H1 (cell line): ENCODE measurements around the gene PGLYRP1. TPM values are rescaled to one million over a fixed set of nuclear protein-coding genes. Genes with fewer than 3 reads are reported as not detected.

Experiments
- CTCF ChIA-PET: fragments of 300-600 bp; sonication (Branson Sonifier 250); formaldehyde crosslinking; loops from one replicate; lab custom pipeline; 2021; ENCODE audit not compliant: partially characterized antibody; lab: Charles Lee
- POLR2A ChIA-PET: fragments of 300-600 bp; sonication (Branson Sonifier 250); formaldehyde crosslinking; loops from one replicate; lab custom pipeline; 2021; ENCODE audit warnings: inconsistent platforms; ENCODE audit not compliant: partially characterized antibody; lab: Charles Lee
- DNase-seq, 2 experiments: peaks; one replicate each; pipeline versions ENCODE4 v3.0.0 to v3.0.0-alpha.2; 2010 to 2022; ENCODE audit warnings: low spot score in 2 of 2, low read depth in 1 of 2, mixed read lengths in 1 of 2
- FAIRE-seq: peaks from 2 replicates; lab custom pipeline; 2011; peaks lifted over from hg19 to GRCh38; lab: Jason Lieb, UNC
- H2AFZ ChIP-seq: 2 replicates; pipeline ENCODE4 v1.8.1; 2012; ENCODE audit warnings: low read length, inconsistent platforms
- H2AK5ac ChIP-seq: 2 replicates; pipeline ENCODE4 v1.6.1; 2013; ENCODE audit warnings: low read depth, low read length
- H2BK120ac ChIP-seq: replicated peaks from 2 replicates; pipeline ENCODE3; 2013; ENCODE audit warnings: low read depth, low read length, inconsistent platforms
- H2BK12ac ChIP-seq: 2 replicates; pipeline ENCODE4 v1.6.1; 2013; ENCODE audit warnings: low read depth, low read length
- H2BK15ac ChIP-seq: 2 replicates; pipeline ENCODE4 v1.6.1; 2013; ENCODE audit warnings: low read length
- H2BK20ac ChIP-seq: 2 replicates; pipeline ENCODE4 v1.6.1; 2013; ENCODE audit warnings: low read length
- H2BK5ac ChIP-seq: 2 replicates; pipeline ENCODE4 v1.6.1; 2013; ENCODE audit warnings: low read depth, low read length
- H3K14ac ChIP-seq: 2 replicates; pipeline ENCODE4 v1.6.1; 2013; ENCODE audit warnings: inconsistent platforms; ENCODE audit not compliant: insufficient read length
- H3K18ac ChIP-seq: 2 replicates; pipeline ENCODE4 v1.6.1; 2013; ENCODE audit warnings: low read length; ENCODE audit errors: extremely low read depth
- H3K23ac ChIP-seq: 2 replicates; pipeline ENCODE4 v1.6.1; 2013; ENCODE audit warnings: inconsistent platforms; ENCODE audit not compliant: insufficient read length
- H3K23me2 ChIP-seq: 2 replicates; pipeline ENCODE4 v1.6.1; 2013; ENCODE audit warnings: low read depth, low read length
- H3K27ac ChIP-seq: 2 replicates; pipeline ENCODE4 v1.6.1; 2011; ENCODE audit warnings: low read depth, low read length, inconsistent platforms
- H3K27me3 ChIP-seq, 4 experiments: replicated peaks in 1 of 4; 1 replicate in 1 of 4; 2 replicates in 3 of 4; pipeline versions ENCODE4 v1.6.1 to v1.8.1; 2011 to 2013; ENCODE audit warnings: low read length in 3 of 4, mild to moderate bottlenecking in 3 of 4, inconsistent platforms in 2 of 4, mixed read lengths in 2 of 4, moderate library complexity in 1 of 4; ENCODE audit not compliant: control insufficient read depth in 3 of 4, insufficient read depth in 3 of 4; ENCODE audit errors: extremely low read depth in 1 of 4
- H3K36me3 ChIP-seq, 4 experiments: 2 replicates each; pipeline versions ENCODE4 v1.6.1 to v1.8.1; 2011 to 2013; ENCODE audit warnings: mild to moderate bottlenecking in 4 of 4, low read length in 3 of 4, moderate library complexity in 2 of 4, control low read depth in 1 of 4, inconsistent platforms in 1 of 4; ENCODE audit not compliant: insufficient read depth in 4 of 4, control insufficient read depth in 2 of 4
- H3K4ac ChIP-seq: replicated peaks from 2 replicates; pipeline ENCODE3; 2013; ENCODE audit warnings: low read length, low read depth, mixed read lengths, inconsistent platforms; ENCODE audit not compliant: insufficient read length
- H3K4me1 ChIP-seq, 4 experiments: replicated peaks in 1 of 4; 1 replicate in 1 of 4; 2 replicates in 3 of 4; pipeline versions ENCODE4 v1.6.1 to v1.8.1; 2011 to 2013; ENCODE audit warnings: low read length in 3 of 4, inconsistent platforms in 2 of 4, mixed read lengths in 1 of 4; ENCODE audit not compliant: insufficient read depth in 4 of 4, control insufficient read depth in 3 of 4
- H3K4me2 ChIP-seq, 2 experiments: 2 replicates each; pipeline versions ENCODE4 v1.6.1 to v1.8.1; 2011 to 2013; ENCODE audit warnings: low read depth in 2 of 2, low read length in 2 of 2, control low read depth in 1 of 2, inconsistent platforms in 1 of 2, mild to moderate bottlenecking in 1 of 2; ENCODE audit not compliant: insufficient read depth in 1 of 2
- H3K4me3 ChIP-seq, 4 experiments: fragments of 200-600, 300-600 bp in 1 of 4; sonication (generic), shearing (Covaris generic), sonication (Bioruptor Twin) in 1 of 4; 2 replicates each; pipeline versions ENCODE4 v1.5.1 to v1.8.1; 2011 to 2016; ENCODE audit warnings: low read length in 4 of 4, low read depth in 3 of 4, control low read depth in 2 of 4, inconsistent platforms in 2 of 4, mild to moderate bottlenecking in 2 of 4, mixed read lengths in 1 of 4, moderate library complexity in 1 of 4; ENCODE audit not compliant: insufficient read depth in 2 of 4; ENCODE audit errors: extremely low read depth in 1 of 4
- H3K56ac ChIP-seq: replicated peaks from 2 replicates; pipeline ENCODE3; 2013; ENCODE audit warnings: low read depth, mild to moderate bottlenecking, mixed read lengths, low read length, inconsistent platforms; ENCODE audit not compliant: insufficient read length
- H3K79me1 ChIP-seq: 2 replicates; pipeline ENCODE4 v1.6.1; 2013; ENCODE audit warnings: low read depth, low read length, control low read depth
- H3K79me2 ChIP-seq, 2 experiments: 2 replicates each; pipeline versions ENCODE4 v1.6.1 to v1.8.1; 2012 to 2013; ENCODE audit warnings: low read length in 2 of 2, mild to moderate bottlenecking in 2 of 2, inconsistent platforms in 1 of 2; ENCODE audit not compliant: insufficient read depth in 2 of 2, control insufficient read depth in 1 of 2
- H3K9ac ChIP-seq, 4 experiments: replicated peaks in 1 of 4; 1 replicate in 1 of 4; 2 replicates in 3 of 4; pipeline versions ENCODE4 v1.6.1 to v1.8.1; 2011 to 2013; ENCODE audit warnings: low read depth in 3 of 4, low read length in 3 of 4, control low read depth in 2 of 4, mild to moderate bottlenecking in 2 of 4, moderate library complexity in 2 of 4, inconsistent platforms in 1 of 4; ENCODE audit errors: extremely low read depth in 1 of 4
- H3K9me3 ChIP-seq, 2 experiments: 2 replicates each; pipeline versions ENCODE4 v1.6.1 to v1.8.1; 2012 to 2013; ENCODE audit warnings: mild to moderate bottlenecking in 2 of 2, moderate library complexity in 2 of 2, control low read depth in 1 of 2, inconsistent platforms in 1 of 2, low read depth in 1 of 2, low read length in 1 of 2, mixed read lengths in 1 of 2; ENCODE audit not compliant: insufficient read depth in 2 of 2
- H4K20me1 ChIP-seq, 2 experiments: replicated peaks in 1 of 2; 2 replicates each; pipeline versions ENCODE3 to v1.8.1; 2011 to 2013; ENCODE audit warnings: inconsistent platforms in 2 of 2, low read length in 2 of 2, mild to moderate bottlenecking in 1 of 2; ENCODE audit not compliant: insufficient read depth in 2 of 2, control insufficient read depth in 1 of 2
- H4K5ac ChIP-seq: 2 replicates; pipeline ENCODE4 v1.6.1; 2013; ENCODE audit warnings: low read length, low read depth, mixed read lengths, inconsistent platforms; ENCODE audit not compliant: insufficient read length
- H4K8ac ChIP-seq: 2 replicates; pipeline ENCODE4 v1.8.0; 2013; ENCODE audit warnings: mild to moderate bottlenecking, moderate library complexity, low read length, inconsistent platforms; ENCODE audit not compliant: insufficient read depth; ENCODE audit errors: extremely low read depth
- H4K91ac ChIP-seq: replicated peaks from 2 replicates; pipeline ENCODE3; 2013; ENCODE audit warnings: low read length, mixed read lengths, inconsistent platforms; ENCODE audit not compliant: insufficient read length
- CEBPB ChIP-seq: IDR thresholded peaks from 2 replicates; pipeline ENCODE4 v1.6.1; 2012; ENCODE audit warnings: low read depth, low read length
- WGBS, 2 experiments: shearing (Covaris generic) in 1 of 2; methylation state at CpG; one replicate each; pipeline versions ENCODE4 v1.1.6 to v1.1.7; 2013 to 2015; ENCODE audit warnings: low lambda C conversion rate in 2 of 2, mixed read lengths in 2 of 2, inconsistent platforms in 1 of 2, low coverage in 1 of 2, missing lambda C conversion rate in 1 of 2; ENCODE audit not compliant: insufficient replicate concordance in 2 of 2, insufficient coverage in 1 of 2, insufficient read length in 1 of 2; ENCODE audit errors: extremely low coverage in 1 of 2, missing lambda C conversion rate in 1 of 2; 5-methylcytosine and 5-hydroxymethylcytosine counted together
- long read RNA-seq, 2 experiments: library from RNA in 1 of 2; library from capped mRNA in 1 of 2; stranded (forward); transcript quantifications; one replicate each; pipeline ENCODE4 v2.0.0, GENCODE V29; 2021; ENCODE audit warnings: inconsistent platforms in 1 of 2
- polyA minus RNA-seq, 3 experiments: library from RNA; depleted of rRNA, polyadenylated mRNA; stranded (reverse); fragments of >200 nt; gene quantifications; 1 replicate in 2 of 3; 2 replicates in 1 of 3; pipeline ENCODE4 v1.2.3, GENCODE V29; 2011
- polyA plus RNA-seq, 7 experiments: library from polyadenylated mRNA; depleted of rRNA in 3 of 7; stranded (reverse) in 5 of 7; unstranded in 2 of 7; fragments of >200 nt in 5 of 7; fragments of 200-250 nt in 2 of 7; gene quantifications; 1 replicate in 5 of 7; 2 replicates in 1 of 7; 4 replicates in 1 of 7; pipeline versions ENCODE4 v1.2.1 to v1.2.3, GENCODE V29; 2011 to 2013; ENCODE audit warnings: missing spikeins in 2 of 7, mixed read lengths in 2 of 7
- total RNA-seq: library from RNA; stranded (reverse); fragmentation: NEBNext Ultra II Directional; extraction: Animal tissue kit (Norgen Biotek cat#: 25700); gene quantifications from 2 replicates; pipeline ENCODE4 v1.2.1, GENCODE V29; 2021
- TF ChIP-seq, protein P1 (sequence below): IDR thresholded peaks from 2 replicates; pipeline ENCODE4 v1.6.1; 2012; ENCODE audit warnings: inconsistent platforms
- TF ChIP-seq, protein P2 (sequence below): IDR thresholded peaks from 2 replicates; pipeline ENCODE4 v1.6.1; 2012; ENCODE audit warnings: inconsistent platforms

Gene PGLYRP1, protein sequence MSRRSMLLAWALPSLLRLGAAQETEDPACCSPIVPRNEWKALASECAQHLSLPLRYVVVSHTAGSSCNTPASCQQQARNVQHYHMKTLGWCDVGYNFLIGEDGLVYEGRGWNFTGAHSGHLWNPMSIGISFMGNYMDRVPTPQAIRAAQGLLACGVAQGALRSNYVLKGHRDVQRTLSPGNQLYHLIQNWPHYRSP
- total RNA-seq, result not detected in 2 replicates
- not detected in 2 replicates for polyA plus RNA-seq (2011; rRNA removed)
- 0.17 TPM for polyA plus RNA-seq (2011; cell fraction: cytosol; rRNA removed)
- not detected for polyA plus RNA-seq (2011; cell fraction: nucleus; rRNA removed)
- polyA plus RNA-seq (2012, experiment 1 of 2), result 0.40 to 1.1 TPM (median 1.0 TPM) in 3 of 4 replicates, not detected in the other
- not detected for polyA plus RNA-seq (2012, experiment 2 of 2)
- polyA plus RNA-seq (2013, experiment 1 of 2), result not detected
- polyA plus RNA-seq (2013, experiment 2 of 2), result 0.07 TPM
- polyA minus RNA-seq (2011; rRNA and poly(A)+ RNA removed), result not detected in 2 replicates
- polyA minus RNA-seq (2011; cell fraction: cytosol; rRNA and poly(A)+ RNA removed), result not detected
- polyA minus RNA-seq (2011; cell fraction: nucleus; rRNA and poly(A)+ RNA removed), result not detected
- long read RNA-seq, experiment 1, result 0 reads
- long read RNA-seq, experiment 2, result 0 reads

DNA sequence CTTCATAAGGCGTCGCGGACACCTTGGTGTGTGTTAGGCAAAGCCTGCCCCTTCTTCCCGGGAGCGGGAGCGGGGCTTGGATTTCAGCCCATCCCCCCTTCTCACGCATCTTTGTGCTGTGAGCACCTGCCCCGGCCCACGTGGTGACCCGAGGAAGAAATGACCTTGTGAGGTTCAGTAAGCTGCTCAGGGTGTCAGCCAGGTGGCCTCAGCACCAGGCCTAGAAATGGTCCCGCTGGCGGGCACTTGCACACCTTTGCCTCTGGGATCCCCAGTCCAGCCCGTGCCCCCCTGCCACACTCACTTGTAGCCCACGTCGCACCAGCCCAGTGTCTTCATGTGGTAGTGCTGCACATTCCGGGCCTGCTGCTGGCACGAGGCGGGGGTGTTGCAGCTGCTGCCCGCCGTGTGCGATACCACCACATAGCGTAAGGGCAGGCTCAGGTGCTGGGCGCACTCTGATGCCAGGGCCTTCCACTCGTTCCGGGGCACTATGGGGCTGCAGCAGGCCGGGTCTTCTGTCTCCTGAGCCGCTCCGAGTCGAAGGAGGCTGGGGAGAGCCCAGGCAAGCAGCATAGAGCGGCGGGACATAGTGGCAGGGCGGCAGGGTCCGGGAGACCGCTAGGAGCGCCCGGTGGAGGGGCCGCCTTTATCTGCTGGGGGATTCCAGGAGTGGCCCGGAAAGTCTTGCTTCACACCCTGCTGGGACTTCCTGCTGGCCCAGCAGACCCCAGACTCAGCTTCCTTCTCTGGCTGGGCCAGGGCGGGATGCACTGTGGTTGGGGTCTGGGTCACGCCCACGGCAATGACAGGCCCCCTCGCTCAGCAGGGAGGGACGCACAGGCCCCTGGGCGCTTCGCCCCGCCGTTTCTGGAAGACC lies at the start of gene PGLYRP1:
Gene PGLYRP1 (minus strand): TSS at position 623 of the 880 bp plus-strand sequence. CDS start 32 bp downstream, at position 591.
- H3K9ac ChIP-seq, result no peak within 1 kb of the TSS; a peak in 1 of 7 replicates
- no peak within 1 kb of the TSS for H3K27ac ChIP-seq
- FAIRE-seq, result no peak
- H3K23ac ChIP-seq, result no peak within 1 kb of the TSS
- H3K56ac ChIP-seq, result no peak within 1 kb of the TSS
- no peak within 1 kb of the TSS for H3K14ac ChIP-seq
- H2BK20ac ChIP-seq, result no peak within 1 kb of the TSS
- CTCF ChIA-PET, result interaction anchor here (0.6 to 17.0 kb wide), 11 partner anchors 10 to 952 kb away, joined by 3 to 250 read pairs (median 3); no protein-coding TSS in a partner anchor
- H2BK15ac ChIP-seq, result peak within 1 kb of the TSS; percentile 12; the same call in 1 of the 2 replicates
- H2BK120ac ChIP-seq, result no peak within 1 kb of the TSS
- no peak within 1 kb of the TSS for H4K5ac ChIP-seq
- 0 out of 2 replicates have a peak within 1 kb of the TSS, but pooled peaks have one; percentile 28 for H2AK5ac ChIP-seq
- whole genome bisulfite sequencing, 2 experiments, result 83% methylated on average over 38 of the region's 47 CpGs; no CpG with 5 or more reads in 1 of the 2 experiments
- TF ChIP-seq, protein P1, sequence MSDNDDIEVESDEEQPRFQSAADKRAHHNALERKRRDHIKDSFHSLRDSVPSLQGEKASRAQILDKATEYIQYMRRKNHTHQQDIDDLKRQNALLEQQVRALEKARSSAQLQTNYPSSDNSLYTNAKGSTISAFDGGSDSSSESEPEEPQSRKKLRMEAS, result peak; percentile 89
- no peak for TF ChIP-seq CEBPB
- TF ChIP-seq, protein P2, sequence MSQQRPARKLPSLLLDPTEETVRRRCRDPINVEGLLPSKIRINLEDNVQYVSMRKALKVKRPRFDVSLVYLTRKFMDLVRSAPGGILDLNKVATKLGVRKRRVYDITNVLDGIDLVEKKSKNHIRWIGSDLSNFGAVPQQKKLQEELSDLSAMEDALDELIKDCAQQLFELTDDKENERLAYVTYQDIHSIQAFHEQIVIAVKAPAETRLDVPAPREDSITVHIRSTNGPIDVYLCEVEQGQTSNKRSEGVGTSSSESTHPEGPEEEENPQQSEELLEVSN, result peak; percentile 88
- TF ChIP-seq, all 59 proteins: peak for 2
- Histone ChIP-seq H3K27me3 (0 out of 7 replicates have a peak, but pooled peaks cover 0 to 2% (median 0%) of the 10 kb centered on the region in 4 experiments), H3K4me3 (no peak within 1 kb of the TSS), H3K23me2 (no peaks in the 10 kb centered on the region), H3K9me3 (no peaks in the 10 kb centered on the region), H3K36me3 (no peaks in the 10 kb centered on the region; a peak in 2 of 8 replicates), H3K4me2 (no peak within 1 kb of the TSS; a peak in 1 of 4 replicates), H3K4ac (no peak within 1 kb of the TSS), H3K4me1 (peaks cover 0 to 14% (median 8%) of the 10 kb centered on the region in 4 experiments; a peak in 6 of 7 replicates), H3K18ac (peak within 1 kb of the TSS; percentile 25; the same call in 1 of the 2 replicates), H4K91ac (no peak within 1 kb of the TSS), H2BK12ac (0 out of 2 replicates have a peak within 1 kb of the TSS, but pooled peaks have one; percentile 9), H3K79me2 (no peaks in the 10 kb centered on the region), H3K79me1 (no peaks in the 10 kb centered on the region), H4K20me1 (peaks cover under 1 to 2% of the 10 kb centered on the region in 2 experiments), H2BK5ac (no peak within 1 kb of the TSS), H4K8ac (peak within 1 kb of the TSS; percentile 91), H2AFZ (no peak within 1 kb of the TSS)
- no peak for DNase-seq
- POLR2A ChIA-PET, result interaction anchor here (1.0 to 2.7 kb wide), 7 partner anchors 10 to 362 kb away, joined by 3 to 7 read pairs (median 4); no protein-coding TSS in a partner anchor
